ENCODE measurements around the gene KRT86. TPM values are rescaled to one million over a fixed set of nuclear protein-coding genes. Genes with fewer than 3 reads are reported as not detected.
"Not testable (repeated sequence)": the region's sequence is repeated elsewhere in the genome, so short reads cannot be mapped to it uniquely, and the experiment has no call there.

The KRT86 gene
- total and polyA plus RNA-seq, 5 donors, result not detected

GRCh38 chr12:52278575-52279421, 4.4 kb downstream of the KRT86 start:
- Histone ChIP-seq H3K4me1 (ENCODE audit: control insufficient read depth, insufficient read depth, low read length) (no peaks in the 10 kb centered on the region), H3K9me3 (ENCODE audit: control insufficient read depth, low read length) (no peaks in the 10 kb centered on the region), H3K4me3 (ENCODE audit: low read length) (no peak overlapping the region), H3K27me3 (ENCODE audit: control insufficient read depth, insufficient read depth) (no peaks in the 10 kb centered on the region), H3K27ac (ENCODE audit: low read length) (no peak overlapping the region)
- ATAC-seq (peak; percentile 91 to 92), DNase-seq (peak; percentile 71 to 91 (median 91))
- intact Hi-C loops (cut with DNase I), result loop anchor here in 2 of 4 donors (2.0 to 5.0 kb wide), 2 partner anchors 121 to 122 kb away; no protein-coding TSS in a partner anchor
- 17% methylated on average over 32 of the region's 32 CpGs for WGBS

DNA sequence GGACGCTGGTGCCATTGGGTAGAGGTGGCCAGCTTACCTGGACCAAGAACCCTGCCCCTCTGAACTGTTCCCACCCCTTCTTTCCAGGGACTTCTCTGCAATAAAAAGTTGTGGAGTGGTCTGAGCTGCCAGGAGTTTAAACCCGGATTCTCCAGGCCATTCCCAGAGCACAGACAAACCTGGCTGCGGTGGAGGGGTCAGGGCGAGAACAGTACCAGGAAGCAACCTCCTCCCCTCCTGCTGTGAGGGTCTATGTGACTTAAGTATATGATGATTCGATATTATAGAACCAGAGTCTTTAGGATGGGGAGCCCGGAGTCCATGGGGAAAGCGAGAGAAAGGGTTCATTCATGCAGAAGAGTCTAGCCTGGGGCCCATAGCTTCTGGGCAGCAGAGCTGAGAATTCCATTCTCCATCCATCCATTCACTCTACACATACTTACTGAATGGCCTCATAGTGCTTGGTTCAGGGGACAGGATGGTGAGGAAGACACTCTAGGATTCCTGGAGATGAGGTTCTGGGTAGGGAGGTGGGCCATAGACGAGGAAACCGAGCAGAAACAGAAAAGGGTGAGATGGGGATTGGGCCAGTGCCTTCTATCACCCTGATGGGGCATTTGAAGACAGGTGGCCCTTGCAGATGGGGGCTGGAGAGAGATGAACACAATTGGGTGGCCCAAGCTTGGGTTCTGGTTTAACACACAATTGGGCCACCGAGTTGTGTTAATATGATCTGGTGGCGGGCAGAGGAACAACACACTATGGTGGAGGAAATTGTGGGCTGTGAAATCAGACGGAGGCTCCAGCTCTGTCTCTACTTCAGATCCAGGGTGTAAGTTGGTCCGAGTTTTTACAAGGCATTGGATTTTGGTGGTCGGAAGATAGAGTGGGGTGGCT, 5.2 kb downstream of the KRT86 start:
- Histone ChIP-seq H3K4me1 (ENCODE audit: control insufficient read depth, insufficient read depth, low read length) (no peaks in the 10 kb centered on the region), H3K27ac (ENCODE audit: low read length) (no peak overlapping the region), H3K27me3 (ENCODE audit: control insufficient read depth, insufficient read depth) (no peaks in the 10 kb centered on the region), H3K9me3 (ENCODE audit: control insufficient read depth, low read length) (no peaks in the 10 kb centered on the region), H3K4me3 (ENCODE audit: low read length) (no peak overlapping the region)
- DNase-seq (no peak), ATAC-seq (no peak)
- 88% methylated on average over 14 of the region's 14 CpGs for WGBS
- intact Hi-C loops (cut with DNase I), result loop anchor here in 2 of 4 donors (2.0 to 5.0 kb wide), 2 partner anchors 122 to 123 kb away; no protein-coding TSS in a partner anchor

DNA sequence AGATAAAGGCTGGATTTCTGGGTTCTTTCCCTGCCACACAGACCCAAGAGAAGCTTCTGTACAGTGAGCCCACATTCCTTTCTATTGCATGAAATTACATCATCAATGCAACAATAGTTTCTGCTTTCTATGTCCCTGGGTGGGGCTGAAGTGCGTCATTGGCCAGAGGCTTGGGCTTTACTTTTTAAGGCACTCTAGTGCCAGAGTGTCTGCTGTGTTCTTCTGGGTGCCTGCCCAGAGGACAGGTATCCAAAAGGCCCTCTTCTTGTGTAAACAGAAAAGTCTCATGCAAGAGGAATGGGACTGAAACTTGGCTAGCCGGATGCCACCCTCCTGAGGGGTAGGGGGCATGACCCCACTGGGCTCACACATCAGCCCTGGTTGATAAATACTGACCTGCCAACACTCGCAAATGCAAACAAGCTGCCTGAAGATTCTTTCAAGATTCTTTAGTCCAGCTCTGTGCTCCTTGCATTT, 5.9 kb downstream of the KRT86 start:
- Histone ChIP-seq H3K27me3 (ENCODE audit: control insufficient read depth, insufficient read depth) (no peaks in the 10 kb centered on the region), H3K9me3 (ENCODE audit: control insufficient read depth, low read length) (no peaks in the 10 kb centered on the region), H3K4me3 (ENCODE audit: low read length) (no peak overlapping the region), H3K27ac (ENCODE audit: low read length) (peak overlapping the region; percentile 19), H3K4me1 (ENCODE audit: control insufficient read depth, insufficient read depth, low read length) (no peaks in the 10 kb centered on the region)
- WGBS, result 62% methylated on average over 3 of the region's 3 CpGs
- DNase-seq, result peak in 2 of 3 donors; percentile 56 to 73
- intact Hi-C loops (cut with DNase I), result no loop called here
- ATAC-seq, result peak; percentile 57 to 70

GRCh38 chr12:52280796-52281560, 6.5 kb downstream of the KRT86 start:
- WGBS, result 53% methylated on average over 4 of the region's 4 CpGs

DNA sequence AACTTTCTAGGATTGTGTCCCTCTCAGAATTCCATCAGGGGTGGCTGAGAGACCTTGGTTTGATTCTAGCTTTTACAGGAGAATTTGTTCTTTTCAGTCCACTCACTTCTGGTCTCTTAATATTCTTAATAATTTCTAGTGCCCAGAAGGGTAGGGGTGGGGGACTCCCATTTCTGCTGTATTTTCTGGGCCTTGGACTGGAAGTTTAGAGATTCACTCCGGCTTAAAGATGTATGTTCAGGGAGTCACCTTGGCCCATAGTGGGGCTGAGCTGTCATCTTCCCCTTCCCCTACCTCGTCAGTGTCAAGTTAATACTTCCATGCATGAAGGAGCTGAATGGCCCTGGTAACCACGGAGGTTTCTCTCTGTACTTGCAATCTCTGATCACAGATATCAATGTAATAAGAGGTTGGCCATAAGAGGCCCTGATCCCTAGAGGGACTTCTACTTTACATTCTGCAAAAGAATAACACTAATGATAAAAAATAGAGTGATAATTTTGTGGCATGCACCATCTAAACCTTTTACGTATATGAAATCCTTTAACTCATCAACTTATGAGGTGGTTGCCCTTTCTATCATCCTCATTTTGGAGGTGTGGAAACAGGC, 10.2 kb downstream of the KRT86 start:
- intact Hi-C loops (cut with DNase I), result no loop called here
- Histone ChIP-seq H3K27ac (ENCODE audit: low read length) (no peak overlapping the region), H3K9me3 (ENCODE audit: control insufficient read depth, low read length) (no peaks in the 10 kb centered on the region), H3K4me3 (ENCODE audit: low read length) (no peak overlapping the region), H3K27me3 (ENCODE audit: control insufficient read depth, insufficient read depth) (no peaks in the 10 kb centered on the region), H3K4me1 (ENCODE audit: control insufficient read depth, insufficient read depth, low read length) (no peaks in the 10 kb centered on the region)
- no peak for ATAC-seq
- DNase-seq, result no peak
- 75% methylated on average over 4 of the region's 4 CpGs for WGBS

More at GRCh38 chr12:52280796-52281560, 6.5 kb downstream of the KRT86 start:
- peak overlapping the region; percentile 55 for H3K27ac ChIP-seq (ENCODE audit: low read length)
- H3K9me3 ChIP-seq (ENCODE audit: control insufficient read depth, low read length), result no peaks in the 10 kb centered on the region
- intact Hi-C loops (cut with DNase I), result no loop called here
- H3K4me3 ChIP-seq (ENCODE audit: low read length), result no peak overlapping the region
- ATAC-seq (peak; percentile 22 to 32), DNase-seq (peak in 2 of 3 donors; percentile 63 to 70)
- no peaks in the 10 kb centered on the region for H3K27me3 ChIP-seq (ENCODE audit: control insufficient read depth, insufficient read depth)
- H3K4me1 ChIP-seq (ENCODE audit: control insufficient read depth, insufficient read depth, low read length), result no peaks in the 10 kb centered on the region

DNA sequence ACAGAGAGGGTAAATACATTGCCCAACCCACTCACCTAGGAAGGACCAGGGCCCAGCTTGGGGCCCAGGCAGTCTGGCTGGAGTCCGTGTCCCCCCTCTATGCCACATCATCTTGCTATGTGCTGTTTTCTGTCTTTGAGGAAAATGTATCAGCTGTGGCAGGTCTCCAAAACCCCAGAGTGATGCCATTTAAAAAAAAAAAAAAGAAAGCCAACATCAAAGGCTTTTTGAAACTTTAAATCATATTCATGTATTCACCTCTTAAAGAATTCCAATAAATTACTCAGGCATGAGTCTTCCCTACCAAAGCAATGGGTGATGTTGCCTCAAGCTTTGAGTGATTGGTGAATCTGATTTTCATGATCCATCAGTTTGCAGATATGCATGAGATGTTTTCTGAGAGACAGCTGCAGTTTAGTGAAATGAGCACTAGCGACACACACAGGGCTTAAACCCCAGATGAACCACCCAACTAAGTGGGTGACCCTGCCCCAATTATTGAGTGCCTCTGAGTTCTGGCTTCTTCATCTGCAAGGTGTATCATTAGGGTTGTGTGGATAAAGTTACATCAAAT, 10.8 kb downstream of the KRT86 start:
- Histone ChIP-seq H3K4me1 (ENCODE audit: control insufficient read depth, insufficient read depth, low read length) (no peaks in the 10 kb centered on the region), H3K27ac (ENCODE audit: low read length) (no peak overlapping the region), H3K9me3 (ENCODE audit: control insufficient read depth, low read length) (no peaks in the 10 kb centered on the region), H3K27me3 (ENCODE audit: control insufficient read depth, insufficient read depth) (no peaks in the 10 kb centered on the region), H3K4me3 (ENCODE audit: low read length) (no peak overlapping the region)
- DNase-seq, result no peak
- ATAC-seq, result no peak
- WGBS, result 94% methylated on average over 2 of the region's 2 CpGs
- intact Hi-C loops (cut with DNase I), result no loop called here

DNA sequence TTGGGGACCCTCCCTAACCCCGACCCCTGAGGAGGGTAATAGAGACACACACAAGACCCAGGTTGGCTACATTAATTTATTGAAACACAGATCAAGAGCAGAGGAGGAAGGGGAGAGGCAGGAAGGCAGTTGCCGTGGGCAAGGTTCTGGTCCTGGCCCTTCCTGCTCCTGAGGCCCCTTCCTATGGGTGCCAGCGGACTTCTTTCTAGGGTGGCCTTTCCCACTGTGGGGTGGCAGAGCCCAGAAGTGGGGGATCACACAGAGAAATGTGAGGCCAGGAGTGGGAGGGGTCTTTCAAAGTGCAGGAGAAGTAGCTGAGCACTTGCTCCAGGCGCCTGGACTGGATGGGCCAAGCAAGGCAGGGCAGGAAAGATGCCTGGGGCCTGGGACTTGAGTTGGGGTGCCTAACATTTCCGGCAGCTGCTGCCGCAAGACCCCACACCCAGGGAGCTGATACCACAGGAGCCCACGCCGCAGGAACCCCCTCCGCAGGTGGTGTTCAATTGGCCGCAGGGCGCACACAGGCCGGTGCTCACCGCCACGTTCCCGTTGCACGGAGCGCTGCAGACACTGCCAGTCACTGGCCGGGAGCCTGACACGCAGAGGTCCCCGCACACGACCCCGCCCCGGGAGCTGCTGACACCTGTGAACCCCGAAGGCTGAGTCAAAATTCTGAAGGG, 11.5 kb downstream of the KRT86 start:
- H3K4me1 ChIP-seq (ENCODE audit: control insufficient read depth, insufficient read depth, low read length), result no peaks in the 10 kb centered on the region
- ATAC-seq, result no peak
- no peak overlapping the region for H3K27ac ChIP-seq (ENCODE audit: low read length)
- DNase-seq, result no peak
- H3K9me3 ChIP-seq (ENCODE audit: control insufficient read depth, low read length), result no peaks in the 10 kb centered on the region
- no peaks in the 10 kb centered on the region for H3K27me3 ChIP-seq (ENCODE audit: control insufficient read depth, insufficient read depth)
- H3K4me3 ChIP-seq (ENCODE audit: low read length), result no peak overlapping the region
- intact Hi-C loops (cut with DNase I), result no loop called here
- 87% methylated on average over 24 of the region's 24 CpGs for WGBS

DNA sequence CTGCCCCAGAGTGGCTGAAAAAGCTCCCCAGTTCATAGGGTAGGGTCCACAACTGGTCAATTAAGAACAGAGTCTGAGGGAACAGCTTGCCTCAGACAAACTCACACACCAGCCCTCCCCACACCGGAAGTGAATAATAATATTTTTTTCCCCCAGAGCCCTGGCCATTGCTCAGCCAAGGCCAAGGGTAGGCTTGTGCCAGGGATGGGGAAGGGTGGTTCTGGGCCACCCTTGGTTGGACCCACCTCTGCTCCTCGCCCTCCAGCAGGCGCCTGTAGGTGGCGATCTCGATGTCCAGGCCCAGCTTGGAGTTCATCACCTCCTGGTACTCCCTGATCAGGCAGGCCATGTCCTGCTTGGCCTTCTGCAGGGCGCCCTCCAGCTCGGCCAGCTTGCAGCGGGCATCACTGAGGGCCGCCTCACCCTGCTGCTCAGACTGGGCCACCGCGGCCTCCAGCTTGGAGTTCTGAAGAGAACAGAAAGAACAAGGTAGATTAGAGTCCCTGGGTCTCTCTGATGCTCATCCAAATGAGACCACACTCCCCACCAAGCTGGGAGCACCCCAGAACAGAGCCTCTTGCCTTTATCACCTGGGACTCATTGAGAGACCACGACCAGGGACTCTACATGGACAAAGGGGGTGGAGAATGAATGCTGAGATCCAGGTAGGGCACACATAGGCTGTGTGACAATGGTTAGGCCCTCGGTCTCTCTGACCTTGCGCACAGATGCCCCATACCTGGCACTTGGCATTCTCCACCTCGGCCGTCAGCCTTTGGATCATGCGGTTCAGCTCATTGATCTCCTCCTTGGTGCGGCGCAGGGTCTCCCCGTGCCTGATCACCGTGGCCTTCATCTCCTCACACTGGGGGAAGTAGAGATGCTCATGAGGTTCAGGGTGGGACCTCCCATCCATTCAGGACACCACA, 12.7 kb downstream of the KRT86 start:
- DNase-seq; intact Hi-C loops (cut with DNase I): not testable (repeated sequence)
- 86% methylated on average over 21 of the region's 21 CpGs for WGBS

More for the DNA sequence above, 12.7 kb downstream of the KRT86 start:
- ATAC-seq; H3K27me3 ChIP-seq (ENCODE audit: control insufficient read depth, insufficient read depth); H3K4me3 ChIP-seq (ENCODE audit: low read length); H3K4me1 ChIP-seq (ENCODE audit: control insufficient read depth, insufficient read depth, low read length); H3K27ac ChIP-seq (ENCODE audit: low read length); H3K9me3 ChIP-seq (ENCODE audit: control insufficient read depth, low read length): not testable (repeated sequence)
